SH-SY5Y (cell line): ENCODE measurements around the gene TOP1.

Source experiments
- GATA2 ChIP-seq: IDR thresholded peaks from 2 replicates; pipeline ENCODE4 v1.6.1; 2011; ENCODE audit warnings: mild to moderate bottlenecking, low read depth, low read length
- GATA3 ChIP-seq: IDR thresholded peaks from 2 replicates; pipeline ENCODE4 v1.6.1; 2011; ENCODE audit warnings: low read depth, mild to moderate bottlenecking, low read length, moderate library complexity

Gene TOP1

DNA sequence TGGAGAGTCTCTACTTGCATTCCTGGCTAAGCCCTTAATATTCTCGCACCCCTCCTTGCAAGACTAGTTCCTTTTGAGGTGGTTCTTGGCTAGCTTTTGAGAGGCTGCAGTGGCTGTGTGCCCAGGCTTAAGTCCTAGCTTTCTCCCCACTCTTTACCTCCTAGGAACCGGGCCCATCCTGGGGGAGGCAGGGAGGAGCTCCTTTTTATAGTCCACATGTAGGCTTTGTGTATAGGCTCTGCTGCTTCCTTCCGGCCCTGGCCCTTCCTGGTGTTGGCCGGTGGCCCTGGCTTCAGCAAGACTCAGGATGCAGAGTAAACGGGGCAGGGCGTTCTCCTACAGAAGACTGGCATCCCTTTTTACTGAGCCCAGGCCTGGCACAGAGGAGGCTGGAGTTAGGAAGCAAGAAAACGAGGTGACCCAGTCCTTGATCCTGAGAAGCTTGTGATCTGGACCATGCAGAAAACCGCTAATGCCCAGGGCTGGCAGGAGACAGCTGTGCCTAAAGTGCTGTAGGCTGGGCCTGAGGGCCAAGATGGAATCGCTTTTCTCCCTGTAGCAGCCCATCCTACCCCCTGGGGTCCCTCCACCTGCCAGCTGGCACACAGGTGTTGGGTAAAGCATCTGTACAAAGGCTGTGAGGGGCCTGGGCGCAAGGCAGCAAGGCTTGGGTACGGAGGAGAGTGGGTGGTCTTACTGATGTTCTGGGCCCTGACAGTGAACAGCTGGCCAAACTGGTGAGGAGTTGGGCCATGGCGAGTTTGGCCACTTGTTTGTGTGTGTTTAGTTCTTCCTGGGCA, 117.4 kb downstream of the TOP1 start:
- TF ChIP-seq GATA3: no peak
- TF ChIP-seq GATA2: no peak

DNA sequence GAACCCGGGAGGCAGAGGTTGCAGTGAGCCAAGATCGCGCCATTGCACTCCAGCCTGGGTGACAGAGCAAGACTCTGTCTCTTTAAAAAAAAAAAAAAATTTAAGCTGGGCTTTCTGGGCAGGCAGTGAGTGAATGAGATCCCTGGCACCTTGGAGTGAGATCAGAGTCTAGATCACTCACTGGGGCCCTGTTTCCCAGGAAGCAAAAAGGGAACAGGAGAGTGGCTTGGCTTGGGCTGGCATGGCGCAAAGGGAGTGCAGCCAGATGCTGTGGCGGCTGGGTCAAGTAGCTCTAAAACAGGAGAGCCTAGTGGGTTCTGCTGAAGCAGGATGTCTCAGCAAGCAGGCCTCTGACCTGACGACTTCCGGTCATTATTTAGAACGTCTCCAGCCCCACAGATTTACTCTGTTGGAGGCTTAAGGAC, 119.2 kb downstream of the TOP1 start:
- TF ChIP-seq GATA3: no peak
- no peak for TF ChIP-seq GATA2

DNA sequence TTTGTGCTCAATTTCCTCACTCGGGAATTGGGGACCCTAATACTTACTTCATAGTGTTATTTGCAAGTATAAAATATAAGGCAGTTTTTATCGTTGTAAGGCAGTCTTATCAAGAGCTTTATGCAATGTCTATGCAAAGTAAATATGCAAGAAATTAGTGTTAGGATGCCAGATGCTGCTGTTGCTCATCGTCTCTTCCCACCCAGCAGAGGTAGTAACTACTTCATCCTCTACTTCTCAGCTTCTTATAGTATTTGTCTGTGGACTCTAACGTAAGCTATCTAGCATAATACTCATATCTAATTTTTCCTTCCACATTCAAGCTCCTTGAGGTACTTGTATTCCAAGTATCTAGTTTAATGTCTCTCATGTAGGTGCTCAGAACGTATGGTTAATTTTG, 120.3 kb downstream of the TOP1 start:
- TF ChIP-seq GATA2 (no peak), GATA3 (no peak)

- no peak for TF ChIP-seq GATA3
- TF ChIP-seq GATA2: peak; percentile 48
Observed at GRCh38 chr20:41150664-41151063, 122.0 kb downstream of the TOP1 start.

GRCh38 chr20:41151134-41151869, 122.7 kb downstream of the TOP1 start:
- TF ChIP-seq GATA2: no peak
- TF ChIP-seq GATA3: no peak

GRCh38 chr20:41152108-41152757, 123.6 kb downstream of the TOP1 start:
- TF ChIP-seq GATA2 (no peak), GATA3 (no peak)

GRCh38 chr20:41154436-41155176, 126.0 kb downstream of the TOP1 start:
- TF ChIP-seq GATA3: no peak
- no peak for TF ChIP-seq GATA2

DNA sequence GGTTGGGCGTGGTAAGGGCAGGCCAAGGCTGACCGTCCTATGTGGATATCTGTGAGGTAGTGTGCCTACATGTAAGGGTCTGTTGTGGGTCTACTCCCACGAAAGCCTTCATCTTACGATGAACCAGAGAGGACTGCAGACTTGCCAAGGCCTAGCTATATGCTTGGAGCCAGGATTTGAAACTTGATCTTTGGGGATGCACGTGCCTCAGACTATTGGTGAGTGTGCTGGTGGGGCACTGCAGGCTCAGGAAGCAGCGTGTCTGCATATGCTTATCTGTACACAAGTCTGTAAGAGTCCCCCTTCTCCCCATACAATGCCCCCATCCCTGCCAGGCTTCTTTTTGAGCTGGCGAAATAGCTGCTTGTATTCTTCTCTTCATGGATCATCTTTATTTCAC, 126.6 kb downstream of the TOP1 start:
- TF ChIP-seq GATA2 (no peak), GATA3 (no peak)

DNA sequence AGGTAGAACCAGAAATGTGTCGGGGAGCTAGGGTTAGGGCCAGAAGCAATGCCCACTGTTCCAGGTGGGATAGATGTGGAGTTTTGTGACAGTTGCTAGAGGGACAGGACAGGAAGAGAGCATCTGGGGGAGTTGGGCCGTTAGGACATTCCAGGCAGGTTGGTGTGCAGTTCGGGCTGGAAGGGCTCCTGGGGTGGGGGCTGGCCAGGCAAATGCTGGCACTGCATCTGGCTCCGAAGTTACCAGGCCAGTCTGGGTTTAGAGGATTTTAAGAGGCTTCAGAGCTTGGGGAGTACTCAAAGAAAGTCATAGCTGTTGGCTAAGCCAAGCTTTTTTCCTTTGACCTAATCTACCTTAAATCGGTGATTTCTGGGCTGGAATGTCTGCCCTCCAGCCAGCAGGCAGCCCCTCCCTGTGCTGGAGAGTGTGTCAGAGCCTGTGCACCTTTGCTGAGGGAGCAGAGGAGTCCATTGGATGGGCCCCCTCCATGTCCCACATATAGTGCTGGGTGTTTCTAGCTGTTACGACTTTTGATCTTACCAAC, 129.5 kb downstream of the TOP1 start:
- TF ChIP-seq GATA2 (no peak), GATA3 (no peak)

DNA sequence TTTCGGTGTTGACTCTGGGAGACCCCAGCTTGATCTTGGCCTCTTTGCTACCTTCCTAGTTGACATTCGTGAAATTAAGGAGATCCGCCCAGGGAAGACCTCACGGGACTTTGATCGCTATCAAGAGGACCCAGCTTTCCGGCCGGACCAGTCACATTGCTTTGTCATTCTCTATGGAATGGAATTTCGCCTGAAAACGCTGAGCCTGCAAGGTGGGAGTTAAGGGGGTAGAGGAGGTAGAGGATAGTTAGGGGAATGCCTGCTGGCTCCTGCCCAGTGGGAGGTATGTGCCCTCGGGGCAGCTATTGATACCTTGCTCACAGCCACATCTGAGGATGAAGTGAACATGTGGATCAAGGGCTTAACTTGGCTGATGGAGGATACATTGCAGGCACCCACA, 130.9 kb downstream of the TOP1 start:
- TF ChIP-seq GATA3 (no peak), GATA2 (no peak)

DNA sequence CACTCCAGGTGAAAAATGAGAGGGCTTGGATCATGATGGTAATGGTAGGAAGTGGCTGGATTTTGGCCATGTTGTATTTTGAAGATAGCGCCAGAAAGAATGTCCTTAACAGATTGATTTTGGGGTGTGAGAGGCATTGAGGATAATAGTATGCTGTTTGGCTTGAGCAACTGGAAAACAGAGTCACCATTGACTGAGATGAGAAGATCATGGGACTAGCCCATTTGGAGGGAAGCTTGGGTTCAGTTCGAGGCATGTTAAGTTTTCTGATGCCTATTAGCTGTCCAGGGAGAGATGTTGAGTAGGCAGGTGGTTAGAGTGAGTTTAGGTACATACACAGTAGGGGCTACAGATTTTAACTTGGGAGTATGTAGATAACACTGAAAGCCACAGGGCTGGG, 132.1 kb downstream of the TOP1 start:
- TF ChIP-seq GATA2 (no peak), GATA3 (no peak)

GRCh38 chr20:41161886-41162285, 133.3 kb downstream of the TOP1 start:
- TF ChIP-seq GATA3: no peak
- no peak for TF ChIP-seq GATA2

DNA sequence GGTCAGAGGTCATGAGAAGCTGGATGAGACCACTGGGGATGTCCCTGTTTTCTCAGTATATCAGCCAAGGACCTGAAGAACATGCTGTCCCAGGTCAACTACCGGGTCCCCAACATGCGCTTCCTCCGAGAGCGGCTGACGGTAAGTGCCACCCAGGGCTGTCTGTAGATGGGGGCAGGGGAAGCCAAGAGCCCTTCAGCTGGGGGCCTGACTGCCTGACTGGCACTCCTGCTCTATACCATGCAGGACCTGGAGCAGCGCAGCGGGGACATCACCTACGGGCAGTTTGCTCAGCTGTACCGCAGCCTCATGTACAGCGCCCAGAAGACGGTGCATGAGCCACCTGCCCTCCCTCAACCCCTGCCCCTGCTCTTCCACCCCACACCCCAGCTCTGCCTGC, 133.8 kb downstream of the TOP1 start:
- TF ChIP-seq GATA2 (no peak), GATA3 (no peak)

GRCh38 chr20:41163821-41164220, 135.2 kb downstream of the TOP1 start:
- TF ChIP-seq GATA2: no peak
- no peak for TF ChIP-seq GATA3
